ACHN (cell line): ENCODE results near the gene MAGI2.

Experiments used
- DNase-seq: peaks from one replicate; pipeline ENCODE4 v3.0.0-alpha.2; 2015
- in situ Hi-C: cut with HindIII; loops from 2 replicates; pipeline ENCODE4 v1.10.0; 2017; ENCODE audit warnings: low sequenced_read_pairs, low pct_ligation_motif_present, low pct_unique_long_range_greater_than_20kb

MAGI2 gene

DNA sequence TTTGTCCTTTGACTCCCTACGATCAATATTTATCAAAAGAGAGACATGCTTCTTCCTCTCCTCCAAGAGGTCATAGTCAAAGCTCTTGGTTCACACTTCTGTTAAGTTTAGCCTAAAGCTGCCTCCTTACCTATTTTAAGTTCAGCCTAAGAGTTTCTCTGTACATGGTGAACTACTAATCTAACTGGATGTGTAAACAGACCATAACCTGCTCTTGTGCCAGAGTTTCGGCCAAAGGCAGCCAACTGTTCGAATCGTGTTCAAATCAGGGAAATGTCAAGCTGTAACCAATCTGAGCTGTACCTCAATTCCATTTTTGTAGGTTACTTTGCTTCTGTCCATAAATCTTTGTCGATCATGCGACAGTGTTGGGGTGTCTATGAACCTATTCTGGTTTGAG, 1240.1 kb downstream of the MAGI2 start:
- in situ Hi-C loops, result no loop called here
- DNase-seq, result no peak

GRCh38 chr7:78212476-78213060, 1240.9 kb downstream of the MAGI2 start:
- in situ Hi-C loops, result no loop called here
- no peak for DNase-seq

DNA sequence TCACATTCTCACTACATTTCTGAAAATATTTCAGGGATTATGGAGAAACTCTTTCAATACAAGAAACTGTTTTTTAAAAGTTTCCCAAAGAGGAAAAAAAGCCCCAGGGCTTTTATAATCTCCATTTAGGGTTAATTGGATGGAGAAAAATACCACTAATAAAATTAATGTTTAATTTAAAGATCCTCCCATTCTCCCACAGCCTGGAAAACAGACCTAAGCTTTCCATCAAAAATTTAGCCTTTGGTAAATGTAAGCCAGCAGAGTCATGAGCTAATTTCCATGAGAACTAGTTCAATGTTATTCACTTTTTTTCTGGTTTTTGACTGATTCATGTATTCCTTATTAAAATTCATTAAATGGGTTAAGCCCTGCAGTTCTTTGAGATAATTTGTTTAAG, 1246.2 kb downstream of the MAGI2 start:
- in situ Hi-C loops, result no loop called here
- DNase-seq, result no peak

- in situ Hi-C loops, result no loop called here
- DNase-seq, result no peak
Observed at GRCh38 chr7:78206769-78207168, 1246.7 kb downstream of the MAGI2 start.

DNA sequence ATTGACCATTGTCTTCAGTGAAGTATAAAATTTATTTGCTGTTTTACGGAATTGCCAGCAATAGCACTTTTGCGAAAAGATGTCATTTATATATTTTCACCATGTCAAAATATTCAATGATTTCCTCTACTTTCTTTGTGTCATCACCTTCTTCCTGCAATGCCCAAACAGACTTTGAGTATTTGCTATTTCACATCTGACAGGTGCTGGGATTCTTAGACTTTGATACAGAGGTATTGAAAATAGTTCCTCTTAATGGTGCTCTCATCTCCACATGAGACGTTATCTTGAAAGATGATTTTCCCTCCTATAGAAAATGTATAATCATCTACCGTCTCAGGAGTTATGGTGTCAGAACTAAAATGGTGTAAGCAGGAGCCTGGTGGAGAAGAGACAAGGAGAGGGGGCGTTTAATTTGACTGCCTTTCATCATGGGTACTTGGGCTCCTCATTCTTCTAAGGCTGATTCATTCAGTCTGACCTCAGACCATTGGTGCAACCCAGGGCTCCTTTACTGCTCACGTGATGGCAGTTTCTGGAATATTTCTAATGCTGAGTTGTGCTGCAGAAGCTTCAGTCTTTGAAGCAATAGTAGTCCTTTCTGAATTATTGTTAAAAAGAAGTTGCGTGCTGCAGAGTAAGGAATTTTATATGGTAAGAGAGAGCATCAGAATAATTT, 1250.3 kb downstream of the MAGI2 start:
- no peak for DNase-seq
- in situ Hi-C loops, result no loop called here

GRCh38 chr7:78198756-78199155, 1254.7 kb downstream of the MAGI2 start:
- in situ Hi-C loops, result no loop called here
- no peak for DNase-seq

- in situ Hi-C loops, result no loop called here
Observed at GRCh38 chr7:78197447-78197846, 1256.0 kb downstream of the MAGI2 start.

GRCh38 chr7:78195281-78195680, 1258.2 kb downstream of the MAGI2 start:
- in situ Hi-C loops, result no loop called here

More at GRCh38 chr7:78197447-78197846, 1256.0 kb downstream of the MAGI2 start:
- DNase-seq, result peak; percentile 57

GRCh38 chr7:78194611-78195010, 1258.9 kb downstream of the MAGI2 start:
- no peak for DNase-seq
- in situ Hi-C loops, result no loop called here

More at GRCh38 chr7:78195281-78195680, 1258.2 kb downstream of the MAGI2 start:
- DNase-seq, result no peak

DNA sequence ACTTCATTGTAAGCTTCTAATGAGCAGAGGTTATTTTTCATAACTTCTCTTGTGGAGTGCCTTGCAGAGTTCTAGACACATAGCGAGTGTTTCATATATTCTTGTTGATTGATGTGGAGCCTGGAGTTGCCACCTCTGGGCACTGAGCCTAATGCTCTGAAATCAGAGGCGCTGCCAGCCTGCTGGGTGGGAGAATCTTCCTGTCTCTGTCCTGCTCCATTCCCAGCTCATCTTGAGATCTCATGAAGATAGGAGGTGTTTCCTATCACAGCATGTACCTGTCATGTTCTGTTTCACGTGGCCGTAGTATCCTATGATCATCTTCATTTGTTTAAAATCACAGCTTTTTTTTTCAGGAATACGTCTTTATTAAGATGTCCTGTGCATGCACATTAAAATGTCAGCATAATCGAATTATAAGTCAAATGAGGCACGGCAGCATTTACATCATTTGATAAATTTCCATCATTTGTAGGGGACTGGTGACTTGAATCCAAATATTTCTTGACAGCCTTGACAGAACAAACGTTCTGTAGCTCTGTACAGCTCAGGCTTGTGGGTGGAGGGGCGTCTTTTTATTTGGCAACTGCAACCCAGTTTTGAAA, 1261.9 kb downstream of the MAGI2 start:
- in situ Hi-C loops, result no loop called here
- no peak for DNase-seq

DNA sequence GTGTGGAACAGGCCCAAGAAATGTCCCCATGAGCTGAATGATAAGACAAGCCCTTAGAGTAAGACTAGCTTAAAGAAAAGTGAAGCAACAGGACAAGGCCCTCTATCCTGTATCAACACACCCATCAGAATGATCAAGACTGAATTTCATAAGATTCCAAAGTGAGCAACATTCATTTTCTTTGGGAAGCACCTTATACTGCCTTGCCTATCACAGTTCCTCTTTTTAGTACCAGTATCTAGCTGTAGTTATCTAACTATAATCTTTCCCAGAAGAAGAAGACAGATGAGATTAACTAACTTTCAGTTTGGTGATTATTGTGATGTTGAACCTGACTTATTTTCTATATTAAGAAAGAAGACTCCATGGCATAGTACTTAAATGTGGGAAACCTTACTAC, 1263.7 kb downstream of the MAGI2 start:
- in situ Hi-C loops, result no loop called here
- DNase-seq, result no peak

- no peak for DNase-seq
- in situ Hi-C loops, result no loop called here
Observed at GRCh38 chr7:78185149-78185745, 1268.2 kb downstream of the MAGI2 start.

- in situ Hi-C loops, result no loop called here
- no peak for DNase-seq
Observed at GRCh38 chr7:78184299-78184698, 1269.2 kb downstream of the MAGI2 start.

GRCh38 chr7:78179827-78180477, 1273.5 kb downstream of the MAGI2 start:
- DNase-seq, result no peak
- in situ Hi-C loops, result no loop called here

GRCh38 chr7:78179211-78179610, 1274.3 kb downstream of the MAGI2 start:
- in situ Hi-C loops, result no loop called here
- DNase-seq, result no peak

DNA sequence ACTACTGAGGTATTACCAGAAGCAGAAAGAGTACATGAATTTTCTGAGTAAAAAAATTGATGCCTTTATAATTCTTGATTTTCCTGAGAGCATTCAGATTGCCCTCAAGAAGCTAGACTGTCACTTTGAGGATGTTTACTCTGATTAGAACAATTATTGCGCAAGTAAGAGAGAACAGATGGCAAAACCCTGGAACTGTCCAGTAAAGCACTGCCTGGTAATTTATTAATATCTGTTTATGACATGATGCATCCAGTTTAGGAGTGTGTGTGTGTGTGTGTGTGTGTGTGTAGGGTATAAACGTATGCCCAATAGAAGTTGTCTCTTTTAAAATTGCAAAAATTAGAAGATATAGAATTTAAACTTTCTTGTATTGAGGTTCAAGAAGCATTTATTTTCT, 1275.1 kb downstream of the MAGI2 start:
- in situ Hi-C loops, result no loop called here
- DNase-seq, result no peak

DNA sequence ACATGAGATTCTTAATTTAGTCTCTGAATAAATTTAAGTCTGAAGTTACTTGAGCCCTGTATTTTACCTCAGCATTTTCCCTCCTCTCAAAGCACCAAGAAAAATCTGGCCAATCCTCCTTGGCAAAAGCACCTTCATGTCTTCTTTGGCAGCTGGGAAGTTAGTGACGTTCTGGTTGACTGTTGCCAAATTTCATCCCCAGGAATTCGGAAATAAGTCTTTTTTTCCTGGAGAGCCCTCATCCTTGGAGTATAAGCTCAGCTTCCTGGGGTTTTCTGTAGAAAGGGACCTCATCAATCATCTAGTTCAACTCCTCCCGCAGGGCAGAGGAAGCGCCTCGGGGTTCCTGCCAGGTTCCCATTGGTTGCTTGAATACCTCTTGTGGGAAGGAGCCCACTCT, 1277.3 kb downstream of the MAGI2 start:
- DNase-seq, result no peak
- in situ Hi-C loops, result no loop called here

- no peak for DNase-seq
Observed at GRCh38 chr7:78175330-78176100, 1278.0 kb downstream of the MAGI2 start.

GRCh38 chr7:78173666-78174065, 1279.8 kb downstream of the MAGI2 start:
- in situ Hi-C loops, result no loop called here
- no peak for DNase-seq

More at GRCh38 chr7:78175330-78176100, 1278.0 kb downstream of the MAGI2 start:
- in situ Hi-C loops, result no loop called here
